Ovary (tissue), 9 donors: ENCODE data around the gene SPOCK1. TPM values are rescaled to one million over a fixed set of nuclear protein-coding genes. Genes with fewer than 3 reads are reported as not detected.

ENCODE experiments used
- DNase-seq, 5 donors: peaks; one replicate each; pipeline ENCODE4 v3.0.0-alpha.2; 2019 to 2020
- H3K27ac ChIP-seq, 2 donors: fragments of 200-600 bp; one replicate each; pipeline versions ENCODE4 v1.5.1 to v1.8.0; 2019 to 2022
- H3K27me3 ChIP-seq: fragments of 200-600 bp; one replicate; pipeline ENCODE4 v1.8.0; 2022
- H3K36me3 ChIP-seq: fragments of 200-600 bp; sonication (generic); one replicate; pipeline ENCODE4 v1.5.1; 2019
- H3K4me1 ChIP-seq: one replicate; pipeline ENCODE4 v1.8.1; 2013; ENCODE audit warnings: mild to moderate bottlenecking, moderate library complexity; ENCODE audit not compliant: insufficient read depth
- H3K4me3 ChIP-seq: fragments of 200-600 bp; sonication (generic); one replicate; pipeline ENCODE4 v1.5.1; 2017
- H3K9me3 ChIP-seq, 2 donors: fragments of 200-600 bp in 1 of 2; sonication (generic) in 1 of 2; one replicate each; pipeline versions ENCODE4 v1.5.1 to v1.8.1; 2013 to 2019; ENCODE audit warnings: mild to moderate bottlenecking in 1 of 2, moderate library complexity in 1 of 2
- CTCF ChIP-seq, 3 donors: fragments of 450-650 bp in 2 of 3; fragments of 200-600 bp in 1 of 3; IDR thresholded peaks; one replicate each; pipeline versions ENCODE4 v1.5.1 to v1.8.0; 2016 to 2022; ENCODE audit warnings: antibody characterized with exemption in 3 of 3, mild to moderate bottlenecking in 1 of 3
- EP300 ChIP-seq: sonication (generic); formaldehyde crosslinking; IDR thresholded peaks from one replicate; pipeline ENCODE4 v1.6.1; 2017; ENCODE audit warnings: antibody characterized with exemption
- POLR2A ChIP-seq: fragments of 450-650 bp; IDR thresholded peaks from one replicate; pipeline ENCODE4 v1.6.1; 2017; ENCODE audit warnings: antibody characterized with exemption, mild to moderate bottlenecking, moderate library complexity
- whole genome bisulfite sequencing, 3 donors: extraction: QIAGEN DNeasy Blood & Tissue Kit in 1 of 3; methylation state at CpG; one replicate each; pipeline versions ENCODE4 v1.1.5 to v1.1.7; 2013 to 2017; 5-methylcytosine and 5-hydroxymethylcytosine counted together
- intact Hi-C, 4 donors: fragments of 100-400 bp; cut with DNase I; formaldehyde crosslinking; loops; one replicate each; pipeline versions ENCODE4 v1.11.0 to v1.15.1; 2022 to 2023
- polyA plus RNA-seq, 2 donors: library from polyadenylated mRNA; stranded (reverse); fragments of 200-250 nt in 1 of 2; fragments of 350-450 nt in 1 of 2; fragmentation: Illumina TruSeq in 1 of 2; extraction: RNeasy Lipid Tissue Mini Kit (QIAGEN cat#74804) in 1 of 2; gene quantifications; one replicate each; pipeline ENCODE4 v1.2.3, GENCODE V29; 2013 to 2014
- total RNA-seq, 7 donors: library from RNA; depleted of rRNA in 2 of 7; stranded (reverse); fragments of >200 nt in 2 of 7; fragmentation: NEBNext Ultra II Directional in 3 of 7; extraction: Animal tissue kit (Norgen Biotek cat#: 25700) in 3 of 7; gene quantifications; one replicate each; pipeline versions ENCODE4 v1.1.0 to v1.2.4, GENCODE V29; 2016 to 2023
- donor health status: DM: no; HTN: no; CAD: no; lungs with moderate emphysema.
- donor health status: DM: no; HTN: no; CAD: no.
- donor health status: Bipolar disorder and iron deficiency.
- donor health status: DM: yes; HTN: yes; CAD: no.
- donor health status: DM: no; HTN: no; CAD: no.
- donor health status: DM: yes; HTN: yes; CAD: no.

SPOCK1 gene
- total and polyA plus RNA-seq, 9 donors: 1.3 to 42.6 (median 10.8) TPM

- Histone ChIP-seq H3K27ac (no peak overlapping the region), H3K27me3 (no peaks in the 10 kb centered on the region), H3K4me3 (no peak overlapping the region), H3K9me3 (no peaks in the 10 kb centered on the region), H3K36me3 (no peaks in the 10 kb centered on the region), H3K4me1 (no peaks in the 10 kb centered on the region)
- DNase-seq: no peak
- TF ChIP-seq CTCF (IDR thresholded peaks at IDR 0.05) (no peak), EP300 (no peak), POLR2A (no peak)
- intact Hi-C loops: no loop called here
- WGBS, 3 donors: 59 to 76% (median 62%) methylated on average over 3 of the region's 3 CpGs
These were observed 58.3 kb downstream of the SPOCK1 start for GRCh38 chr5:137440795-137441194.

- no peak for TF ChIP-seq POLR2A
- no peak for TF ChIP-seq EP300
- TF ChIP-seq CTCF (IDR thresholded peaks at IDR 0.05): no peak
- Histone ChIP-seq H3K36me3 (no peaks in the 10 kb centered on the region), H3K9me3 (no peaks in the 10 kb centered on the region), H3K27me3 (no peaks in the 10 kb centered on the region), H3K4me1 (no peaks in the 10 kb centered on the region), H3K27ac (no peak overlapping the region), H3K4me3 (no peak overlapping the region)
- intact Hi-C loops: no loop called here
- no peak for DNase-seq
- 43 to 61% (median 52%) methylated on average over 3 of the region's 3 CpGs for WGBS, 3 donors
These were observed 59.5 kb downstream of the SPOCK1 start for GRCh38 chr5:137439645-137440044.

GRCh38 chr5:137438932-137439331 lies 60.2 kb downstream of the SPOCK1 start:
- 68 to 71% (median 70%) methylated on average over 2 of the region's 2 CpGs for WGBS, 3 donors
- no peak overlapping the region for H3K27ac ChIP-seq
- intact Hi-C loops: no loop called here

DNA sequence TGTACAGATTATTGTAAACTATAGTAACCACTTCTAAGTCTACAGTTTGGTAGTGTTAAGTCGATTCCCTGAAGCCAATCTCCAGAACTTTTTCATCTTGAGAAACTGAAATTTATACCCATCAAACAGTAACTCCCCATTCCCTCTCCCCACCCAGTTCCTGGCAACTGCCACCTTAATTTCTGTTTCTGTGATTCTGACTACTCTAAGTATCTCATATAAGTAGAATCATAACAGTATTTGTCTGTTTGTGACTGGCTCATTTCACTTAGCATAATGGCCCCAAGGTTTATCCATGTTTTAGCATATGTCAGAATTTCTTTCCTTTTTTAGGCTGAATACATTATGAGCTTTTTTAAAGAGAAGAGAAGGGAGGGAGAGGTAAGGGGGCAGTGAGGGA lies 61.4 kb downstream of the SPOCK1 start:
- WGBS, 3 donors: 49 to 60% (median 60%) methylated on average over 1 of the region's 1 CpG
- Histone ChIP-seq H3K9me3 (no peaks in the 10 kb centered on the region), H3K4me3 (no peak overlapping the region), H3K36me3 (no peaks in the 10 kb centered on the region), H3K4me1 (no peaks in the 10 kb centered on the region), H3K27ac (no peak overlapping the region), H3K27me3 (no peaks in the 10 kb centered on the region)
- intact Hi-C loops: no loop called here
- no peak for DNase-seq
- TF ChIP-seq POLR2A (no peak), CTCF (IDR thresholded peaks at IDR 0.05) (no peak), EP300 (no peak)

More at GRCh38 chr5:137438932-137439331, 60.2 kb downstream of the SPOCK1 start:
- DNase-seq: no peak
- no peaks in the 10 kb centered on the region for H3K9me3 ChIP-seq
- no peak for TF ChIP-seq EP300
- no peak for TF ChIP-seq POLR2A
- no peak for TF ChIP-seq CTCF (IDR thresholded peaks at IDR 0.05)
- H3K4me1 ChIP-seq: no peaks in the 10 kb centered on the region
- no peaks in the 10 kb centered on the region for H3K27me3 ChIP-seq
- H3K4me3 ChIP-seq: no peak overlapping the region
- H3K36me3 ChIP-seq: no peaks in the 10 kb centered on the region
